NCI-H146 treated with DMSO at 0.1 percent for 48 hours (cell line): Measurements from ENCODE around the gene AGTRAP.

ENCODE experiments used
- DNase-seq: peaks from one replicate; lab custom pipeline; 2025; ENCODE audit not compliant: unreplicated experiment; lab: John Stamatoyannopoulos, UW

Gene AGTRAP

DNA sequence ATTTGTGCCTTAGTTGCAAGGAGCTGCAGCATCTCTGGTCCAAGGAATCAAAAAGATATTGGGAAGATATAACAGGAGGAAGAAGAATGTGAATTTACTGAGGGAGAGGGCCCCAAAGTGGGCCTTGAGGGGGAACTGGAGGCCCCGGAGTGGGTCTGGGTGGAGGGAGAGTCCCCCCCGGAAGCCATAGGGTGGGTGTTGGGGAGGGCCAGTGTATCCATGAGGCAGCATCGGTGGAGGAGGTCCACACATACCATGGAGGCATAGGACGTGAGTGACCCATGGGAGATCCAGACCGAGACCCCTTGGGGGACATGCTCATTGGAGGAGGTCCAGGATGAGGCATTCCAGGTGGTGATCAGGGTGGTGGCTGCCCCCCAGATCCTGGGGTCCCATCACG is 25.3 kb downstream of the AGTRAP start:
- DNase-seq = no peak

DNA sequence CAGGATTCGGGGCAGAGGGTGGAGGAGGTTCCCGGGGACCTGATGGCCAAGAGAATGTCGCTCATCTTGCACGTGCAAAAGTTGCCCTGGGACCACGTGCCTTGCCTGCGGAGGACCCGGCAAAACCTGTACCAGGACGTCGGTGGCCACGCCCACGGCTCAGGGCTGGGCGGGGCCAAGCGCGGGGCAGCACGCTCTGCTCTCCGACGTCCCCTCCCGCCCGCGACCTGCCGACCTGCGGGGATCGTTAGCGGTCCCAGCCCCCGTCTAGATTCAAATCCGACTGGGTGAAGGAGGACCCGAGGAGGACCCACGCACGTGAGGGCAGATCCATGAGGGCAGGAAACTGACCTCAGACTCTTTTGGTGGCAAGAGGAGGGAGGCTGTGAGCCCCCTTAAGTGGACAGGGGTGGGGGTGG is 26.1 kb downstream of the AGTRAP start, which contains the start of gene C1orf167:
C1orf167 (plus strand) TSS at position 206 of the 419 bp plus-strand sequence. CDS start 2,208 bp downstream, outside the sequence.
- DNase-seq = no peak

DNA sequence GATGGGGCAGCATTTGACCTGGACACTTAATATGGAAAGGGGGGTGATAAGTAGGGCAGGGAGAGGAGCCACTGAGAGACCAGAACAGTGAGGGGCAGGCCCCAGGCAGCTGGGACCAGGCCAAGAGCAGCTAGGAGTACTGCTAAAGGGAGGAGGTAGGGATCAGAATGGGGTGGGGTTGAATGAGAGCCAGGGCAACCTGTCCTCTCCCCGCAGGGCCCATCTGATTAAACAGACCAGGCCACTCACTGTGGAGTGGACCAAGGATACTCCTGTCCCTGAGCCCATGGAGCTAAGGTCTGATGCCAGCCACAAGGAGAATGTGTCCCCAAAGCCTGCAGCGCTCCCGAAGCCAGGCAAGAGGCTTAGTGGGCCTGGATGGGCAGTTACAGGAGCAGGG is 28.2 kb downstream of the AGTRAP start:
- no peak for DNase-seq

DNA sequence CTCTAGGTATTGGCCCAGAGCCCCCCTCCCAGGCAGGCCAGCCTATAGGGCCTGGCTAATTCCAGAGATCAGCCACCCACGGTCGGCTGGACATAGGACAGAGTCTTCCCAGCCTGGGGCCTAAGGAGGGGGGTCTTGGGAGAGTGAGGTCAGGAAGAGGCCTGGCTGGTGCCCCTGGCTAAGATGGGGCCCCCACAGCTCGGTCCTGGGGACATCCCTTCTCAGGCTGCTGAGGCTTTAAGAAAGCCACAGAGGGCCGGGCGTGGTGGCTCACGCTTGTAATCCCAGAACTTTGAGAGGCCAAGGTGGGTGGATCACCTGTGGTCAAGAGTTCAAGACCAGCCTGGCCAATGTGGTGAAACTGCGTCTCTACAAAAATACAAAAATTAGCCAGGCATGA is 28.6 kb downstream of the AGTRAP start:
- no peak for DNase-seq

DNA sequence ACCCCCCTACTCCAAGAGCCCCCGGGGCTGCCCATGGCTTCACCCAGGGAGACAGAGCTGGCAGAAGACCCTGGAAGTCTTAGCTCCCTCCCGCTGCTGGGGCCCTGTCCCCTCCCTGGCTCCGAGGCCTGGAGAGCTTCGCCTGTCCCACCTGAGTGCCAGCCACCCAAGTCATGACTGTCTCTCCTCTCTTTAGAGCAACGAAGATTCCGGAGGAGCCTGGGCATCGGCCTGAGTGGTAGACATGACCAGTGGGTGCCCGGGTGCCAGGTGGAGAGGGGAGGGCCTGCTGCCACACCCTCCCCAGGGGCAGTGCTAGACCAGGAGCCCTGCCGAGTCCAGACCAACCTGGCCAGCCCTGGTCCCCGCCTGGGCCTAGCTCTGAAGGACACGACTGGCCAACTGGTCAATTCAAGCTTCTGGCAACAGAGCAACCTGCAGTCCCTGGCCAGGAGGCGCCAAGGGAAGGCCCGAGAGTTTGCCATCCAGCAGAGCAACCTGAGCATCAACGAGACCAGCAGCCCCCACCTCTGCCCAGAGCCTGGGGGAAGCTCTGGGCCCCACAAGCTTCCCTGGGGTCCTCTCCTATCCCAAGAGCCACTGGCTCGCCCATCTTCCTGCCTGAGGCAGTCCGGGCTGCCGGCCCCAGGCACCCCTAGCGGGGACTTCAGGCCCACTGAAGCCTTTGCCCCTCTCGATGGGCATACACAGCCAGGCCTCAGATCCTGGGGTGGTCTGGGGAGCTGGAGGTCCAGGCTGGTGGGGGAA is 29.9 kb downstream of the AGTRAP start:
- no peak for DNase-seq

DNA sequence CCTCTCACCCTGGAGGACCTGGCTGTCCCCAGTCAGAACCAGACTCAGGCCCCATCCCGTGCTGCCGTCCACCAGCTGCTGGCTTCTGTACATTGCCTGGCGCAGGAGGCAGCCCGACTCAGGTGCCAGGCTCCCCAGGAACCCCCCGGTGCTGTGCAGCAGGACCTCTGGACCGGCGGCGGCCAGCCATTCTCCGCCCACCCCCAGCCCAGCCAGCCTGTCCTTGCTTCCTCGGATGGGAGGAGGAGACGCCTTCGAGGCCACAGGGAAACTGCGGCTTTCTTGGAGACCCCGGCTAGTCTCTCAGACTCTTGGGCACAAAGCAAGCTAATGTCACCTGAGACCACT is 30.5 kb downstream of the AGTRAP start:
- DNase-seq = no peak

DNA sequence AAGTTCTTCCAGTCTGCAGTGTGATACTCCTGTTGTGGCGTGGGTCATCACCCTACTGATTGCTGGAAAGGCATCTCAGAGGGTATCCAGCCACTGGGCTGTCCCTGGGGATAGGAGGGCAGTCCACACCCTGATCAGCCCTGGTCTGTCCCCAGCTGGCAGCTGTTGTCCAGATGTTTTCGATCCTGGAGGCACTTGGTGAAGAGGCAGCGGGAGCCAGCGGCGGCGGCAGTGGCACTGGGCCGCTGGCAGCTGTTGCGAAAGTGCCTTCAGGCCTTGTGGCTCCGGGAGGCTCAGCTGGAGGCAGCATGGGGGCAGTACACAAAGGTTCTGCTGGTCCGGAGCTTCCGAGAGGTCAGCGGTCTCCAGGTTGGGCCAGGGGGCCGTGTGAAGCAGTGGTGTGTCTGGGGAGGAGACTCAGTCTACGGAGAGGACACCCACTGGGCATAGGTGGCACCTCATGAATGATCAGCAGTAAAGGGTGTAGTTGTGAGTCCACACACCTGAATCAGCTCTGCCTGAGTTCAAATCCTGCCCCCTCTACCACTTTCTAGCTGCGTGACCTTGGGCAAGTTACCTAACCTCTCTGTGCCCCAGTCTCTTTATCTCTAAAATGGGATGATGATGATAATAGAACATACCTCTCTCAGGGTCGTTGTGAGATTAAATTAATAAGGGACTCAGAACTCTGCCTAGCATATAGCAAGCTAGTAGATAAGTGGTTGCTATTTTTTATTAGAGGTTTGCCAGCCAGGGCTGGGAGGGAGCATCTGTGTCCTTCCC is 32.2 kb downstream of the AGTRAP start:
- DNase-seq = no peak

DNA sequence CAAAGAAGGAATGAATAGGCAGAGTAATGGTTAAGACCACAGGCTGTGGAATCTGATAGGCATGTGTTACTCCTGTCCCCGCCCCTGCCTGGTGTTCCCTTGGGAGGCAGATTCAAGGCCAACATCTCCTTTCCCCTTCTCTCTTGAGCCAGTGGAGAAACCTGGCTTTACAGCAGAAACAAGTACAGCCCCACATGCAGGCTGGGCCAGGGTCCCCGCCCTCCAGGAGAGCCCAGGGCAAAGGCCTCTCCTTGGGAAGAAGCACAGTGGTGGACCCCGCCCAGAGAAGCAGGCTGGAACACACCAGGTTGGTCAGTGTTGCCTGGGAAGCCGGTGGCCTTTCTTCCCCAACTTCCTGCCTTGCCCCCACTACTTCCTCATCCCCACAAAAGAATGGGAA is 32.9 kb downstream of the AGTRAP start:
- no peak for DNase-seq

DNA sequence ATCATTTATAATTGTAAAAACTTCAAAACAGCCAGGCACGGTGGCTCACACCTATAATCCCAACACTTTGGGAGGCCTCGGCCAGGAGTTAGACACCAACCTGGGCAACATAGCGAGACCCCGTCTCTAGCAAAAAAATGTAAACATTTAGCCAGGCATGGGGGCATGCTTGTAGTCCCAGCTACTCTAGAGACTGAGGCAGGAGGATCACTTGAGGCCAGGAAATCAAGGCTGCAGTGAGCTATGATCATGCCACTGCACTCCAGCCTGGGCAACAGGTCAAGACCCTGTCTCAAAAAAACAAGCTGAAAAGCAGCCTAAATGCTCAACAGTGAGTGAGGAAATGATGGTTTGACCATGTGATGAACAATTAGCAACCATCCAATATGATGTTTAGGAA is 33.3 kb downstream of the AGTRAP start:
- no peak for DNase-seq

DNA sequence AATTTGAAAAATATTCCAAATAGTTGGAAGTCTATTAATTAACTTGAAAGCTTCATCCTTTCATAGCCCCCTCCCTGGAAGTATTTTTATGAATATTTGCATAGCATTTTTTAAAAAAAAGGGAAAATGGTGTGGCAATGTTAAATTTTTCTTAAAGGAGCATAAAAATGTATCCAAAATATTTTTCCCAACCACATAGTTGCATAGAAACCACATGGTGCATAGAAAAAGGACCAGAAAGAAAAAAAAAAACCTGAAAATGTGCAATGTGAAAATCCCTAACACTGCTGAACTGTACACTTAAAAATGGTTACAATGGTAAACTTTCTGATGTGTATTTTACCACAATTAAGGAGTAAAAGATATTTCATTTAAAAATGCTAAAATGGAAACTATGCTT is 34.1 kb downstream of the AGTRAP start:
- DNase-seq = no peak

DNA sequence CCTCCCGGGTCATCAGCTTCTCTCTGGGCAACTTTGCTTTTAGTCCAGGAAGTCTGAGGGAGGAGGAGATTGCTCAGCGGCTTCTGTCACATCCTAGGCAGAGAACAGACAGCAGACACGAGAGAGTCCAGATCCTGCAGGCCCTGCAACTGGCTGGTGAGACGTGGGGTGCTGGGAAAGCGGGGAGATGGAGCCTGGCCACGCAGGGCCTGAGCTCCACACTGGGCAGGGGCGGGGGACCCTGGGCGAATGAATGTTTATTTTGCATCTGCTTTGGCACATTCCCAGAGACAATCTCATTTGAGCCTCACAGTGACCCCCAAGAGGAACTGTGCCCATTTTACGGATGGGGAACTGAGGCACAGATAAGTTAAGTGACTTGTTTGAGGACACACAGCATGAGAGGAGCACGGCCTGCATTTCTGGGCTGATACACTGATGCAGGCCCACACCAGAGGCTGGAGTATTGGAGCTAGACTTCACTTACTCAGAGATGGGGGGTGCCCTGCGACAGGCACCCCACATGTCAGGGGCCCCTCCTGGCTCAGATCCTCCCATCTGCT is 35.6 kb downstream of the AGTRAP start:
- no peak for DNase-seq

DNA sequence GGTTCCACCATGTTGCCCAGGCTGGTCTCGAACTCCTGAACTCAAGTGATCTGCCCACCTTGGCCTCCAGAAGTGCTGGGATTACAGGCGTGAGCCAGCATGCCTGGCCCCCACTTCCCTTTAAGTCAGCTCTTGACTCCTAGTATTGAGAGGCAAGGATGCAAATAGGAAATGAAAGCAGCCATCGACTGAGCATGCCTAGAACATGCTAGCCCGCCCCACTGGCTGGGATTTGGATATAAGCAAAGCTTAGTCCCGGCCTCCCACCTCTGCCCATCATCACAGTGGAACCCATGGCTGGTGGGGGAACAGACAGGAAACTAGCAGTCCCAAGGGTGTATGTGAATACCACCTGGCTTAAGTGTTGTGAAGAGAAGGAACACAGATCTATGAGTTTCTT is 36.5 kb downstream of the AGTRAP start:
- no peak for DNase-seq

DNA sequence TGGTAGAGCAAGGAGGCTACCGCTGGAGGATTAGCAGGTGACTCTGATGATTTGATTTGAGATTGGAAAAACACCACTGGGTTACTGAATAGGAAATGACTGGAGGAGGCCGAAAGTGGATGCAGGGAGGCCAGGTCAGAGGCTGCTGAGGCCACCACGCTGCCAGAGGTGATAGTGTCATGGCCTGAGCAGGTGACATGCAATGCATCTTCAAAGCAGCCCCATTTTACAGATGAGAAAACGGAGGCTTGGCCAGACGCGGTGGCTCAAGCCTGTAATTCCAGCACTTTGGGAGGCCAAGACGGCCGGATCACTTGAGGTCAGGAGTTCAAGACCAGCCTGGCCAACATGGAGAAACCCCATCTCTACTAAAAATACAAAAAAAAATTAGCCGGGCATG is 38.8 kb downstream of the AGTRAP start:
- DNase-seq = no peak

DNA sequence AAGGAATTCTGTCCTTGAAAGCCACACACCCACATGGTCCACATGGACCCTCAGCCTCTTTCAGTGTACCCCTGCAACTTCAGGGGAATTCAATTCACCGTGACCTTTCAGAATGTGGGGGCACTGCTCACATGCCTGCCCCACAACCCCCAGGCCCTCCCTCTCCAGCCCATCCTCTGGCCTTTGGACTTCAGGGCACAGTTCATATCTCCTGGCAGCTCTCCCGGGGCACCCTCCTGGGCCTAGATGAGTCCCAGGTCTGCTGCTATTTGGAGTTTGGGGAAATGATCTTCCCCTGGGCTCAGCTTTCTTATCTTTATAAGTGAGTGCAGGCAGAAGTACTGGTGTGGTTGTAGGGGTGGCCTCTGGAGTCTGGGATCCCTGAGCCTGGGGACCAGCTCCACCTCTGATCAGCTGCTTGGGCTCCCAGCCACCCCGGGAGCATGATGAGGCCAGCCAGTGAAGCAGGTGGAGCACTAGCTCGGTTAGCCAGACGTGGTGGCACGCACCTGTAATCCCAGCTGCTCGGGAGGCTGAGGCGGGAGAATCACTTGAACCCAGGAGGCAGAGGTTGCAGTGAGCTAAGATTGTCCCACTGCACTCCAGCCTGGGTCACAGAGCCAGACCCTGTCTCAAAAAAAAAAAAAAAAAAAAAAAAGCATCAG is 41.9 kb downstream of the AGTRAP start:
- no peak for DNase-seq

DNA sequence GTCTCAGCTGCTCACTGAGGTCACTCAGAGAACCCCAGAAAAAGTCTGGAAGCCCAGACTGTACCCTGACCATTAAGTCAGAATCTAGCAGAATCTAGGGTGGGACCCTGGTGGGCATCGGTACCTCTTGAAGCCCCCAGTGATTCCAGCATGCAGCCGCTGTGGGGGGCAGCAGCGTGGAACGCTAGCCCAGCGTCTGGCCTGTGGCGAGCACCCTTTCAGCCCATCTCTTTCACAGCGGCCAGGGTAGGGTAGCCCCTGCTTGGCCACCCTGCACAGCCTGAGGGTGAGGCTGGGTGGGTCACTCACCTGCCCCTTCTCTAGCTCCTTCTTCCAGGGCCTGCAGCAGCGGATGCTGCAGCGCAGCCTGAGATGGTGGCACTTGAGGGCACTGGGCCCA is 42.4 kb downstream of the AGTRAP start:
- DNase-seq = no peak

DNA sequence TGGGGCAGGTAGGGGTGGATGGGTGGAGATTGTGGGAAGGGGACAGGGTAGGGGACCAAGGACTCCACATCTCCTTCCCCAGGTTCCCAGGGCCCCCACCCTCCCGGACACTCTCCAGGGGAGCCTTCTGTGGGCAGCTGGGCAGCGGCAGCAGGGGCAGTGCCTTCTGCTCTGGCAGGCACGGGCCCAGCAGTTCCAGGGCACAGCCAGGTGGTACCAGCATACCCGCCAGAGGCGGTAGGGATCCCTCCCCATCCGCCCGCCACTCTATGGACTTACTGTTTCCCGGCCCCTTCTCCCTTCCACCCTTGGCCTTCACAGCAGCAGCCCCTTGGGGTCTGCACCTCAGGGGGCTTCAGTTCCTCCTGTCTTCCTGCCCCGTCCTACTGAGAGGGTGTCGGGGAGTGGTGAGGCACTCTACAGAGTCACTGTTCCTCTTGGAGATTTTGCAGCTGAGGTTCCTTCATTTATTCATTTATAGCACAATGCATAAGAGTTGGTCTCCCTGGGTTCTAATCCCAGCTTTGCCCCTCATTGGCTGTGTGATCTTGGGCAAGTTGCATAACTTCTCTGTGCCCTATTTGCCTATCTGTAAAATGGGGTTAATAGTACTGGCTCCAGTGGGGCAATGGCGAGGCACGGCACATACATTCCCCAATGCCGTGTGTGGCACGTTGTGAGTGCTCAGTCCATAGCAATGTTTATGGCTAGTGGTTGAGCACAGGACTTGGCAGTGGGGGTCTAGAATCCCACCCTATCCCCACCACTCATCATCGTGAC is 43.1 kb downstream of the AGTRAP start:
- no peak for DNase-seq

DNA sequence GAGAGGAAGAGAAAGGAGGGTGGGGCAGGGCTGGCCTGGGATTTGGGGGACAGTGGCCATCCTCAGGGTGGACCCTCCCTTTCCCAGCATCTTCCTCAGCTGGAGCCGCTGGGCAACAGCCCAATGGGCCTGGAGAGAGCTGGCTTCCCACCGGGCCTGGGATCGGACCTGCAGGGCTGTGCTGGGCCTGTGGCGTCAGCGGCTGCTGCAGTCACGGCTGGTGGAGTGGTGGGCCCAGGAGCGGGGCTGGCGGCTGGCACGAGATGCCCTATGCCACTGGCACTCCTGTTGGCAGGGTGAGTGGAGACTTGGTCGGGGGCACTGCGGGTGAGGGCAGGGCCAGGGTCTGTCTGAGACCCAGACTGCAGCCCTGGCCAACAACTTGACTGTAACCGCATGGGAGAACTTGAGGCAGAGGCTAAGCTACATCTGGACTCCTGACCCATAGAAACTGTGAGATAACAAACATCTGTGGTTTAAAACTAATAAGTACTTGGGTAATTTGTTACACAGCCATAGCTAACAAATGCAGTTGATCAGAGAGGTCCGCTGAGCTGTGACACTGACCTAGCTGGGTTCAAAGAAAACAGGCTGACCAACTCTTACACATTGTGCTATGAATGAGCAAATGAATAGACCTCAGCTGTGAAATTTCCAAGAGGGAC is 43.9 kb downstream of the AGTRAP start:
- no peak for DNase-seq

DNA sequence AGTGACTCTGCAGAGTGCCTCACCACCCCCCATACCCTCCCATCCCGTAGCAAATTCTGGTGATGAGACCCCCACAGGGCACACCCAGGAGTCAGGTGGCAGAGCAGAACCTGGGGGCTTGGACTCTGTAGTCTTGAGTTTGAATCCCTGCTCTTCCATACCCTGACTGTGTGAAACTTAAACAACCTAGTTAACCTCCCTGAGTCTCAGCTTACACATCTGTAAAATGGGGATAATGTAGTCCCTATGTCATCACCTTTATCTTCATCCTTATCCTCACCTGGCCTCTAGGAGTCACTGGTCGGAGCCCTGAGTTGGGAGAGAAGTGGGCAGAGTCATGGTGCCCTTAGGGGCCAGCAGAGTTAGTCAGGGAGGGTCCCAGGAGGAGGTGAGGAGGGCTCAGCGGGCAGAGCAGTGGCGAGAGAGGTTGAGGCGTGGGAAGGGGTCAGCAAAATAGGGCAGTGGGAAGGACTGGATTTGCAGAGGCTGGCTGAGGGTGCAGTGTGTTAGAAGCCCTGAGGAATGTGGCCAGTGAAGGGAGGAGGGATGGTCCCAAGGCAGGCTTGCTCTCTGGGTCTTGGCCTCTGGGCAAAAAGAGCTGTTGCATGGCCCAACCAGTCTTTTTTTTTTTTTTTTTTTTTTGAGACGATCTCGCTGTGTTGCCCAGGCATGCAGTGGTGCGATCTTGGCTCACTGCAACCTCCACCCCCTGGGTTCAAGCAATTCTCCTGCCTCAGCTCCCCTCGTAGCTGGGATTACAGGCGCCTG is 44.6 kb downstream of the AGTRAP start:
- no peak for DNase-seq

DNA sequence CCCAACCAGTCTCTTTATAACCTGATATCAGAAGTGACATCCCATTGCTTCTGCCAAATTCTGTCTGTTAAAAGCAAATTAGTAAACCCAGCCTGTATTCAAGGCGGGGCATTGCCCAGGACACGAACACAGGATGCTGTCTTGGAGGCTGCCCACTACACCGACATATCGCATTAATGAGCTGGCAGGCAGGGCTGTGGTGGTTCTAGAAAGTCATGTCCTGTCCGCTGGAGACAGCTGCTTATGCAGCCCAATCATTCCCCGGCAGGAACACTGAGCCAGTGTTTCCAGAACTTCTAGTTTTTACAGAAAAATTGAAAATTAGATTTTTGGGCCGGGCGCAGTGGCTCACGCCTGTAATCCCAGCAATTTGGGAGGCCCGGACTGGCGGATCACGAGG is 45.4 kb downstream of the AGTRAP start:
- no peak for DNase-seq
